Measurements from ENCODE around the gene KIF21B. TPM values are rescaled to one million over a fixed set of nuclear protein-coding genes. Genes with fewer than 3 reads are reported as not detected.
A peak's percentile ranks its signal among the peaks of the same experiment; 100 is the strongest.

KIF21B gene
- total and polyA plus RNA-seq, 9 of the 15 experiments (the other 6 are each of a cell fraction or from before 2014, with no cell fraction given): 0.46 to 13.4 (median 5.9) TPM

DNA sequence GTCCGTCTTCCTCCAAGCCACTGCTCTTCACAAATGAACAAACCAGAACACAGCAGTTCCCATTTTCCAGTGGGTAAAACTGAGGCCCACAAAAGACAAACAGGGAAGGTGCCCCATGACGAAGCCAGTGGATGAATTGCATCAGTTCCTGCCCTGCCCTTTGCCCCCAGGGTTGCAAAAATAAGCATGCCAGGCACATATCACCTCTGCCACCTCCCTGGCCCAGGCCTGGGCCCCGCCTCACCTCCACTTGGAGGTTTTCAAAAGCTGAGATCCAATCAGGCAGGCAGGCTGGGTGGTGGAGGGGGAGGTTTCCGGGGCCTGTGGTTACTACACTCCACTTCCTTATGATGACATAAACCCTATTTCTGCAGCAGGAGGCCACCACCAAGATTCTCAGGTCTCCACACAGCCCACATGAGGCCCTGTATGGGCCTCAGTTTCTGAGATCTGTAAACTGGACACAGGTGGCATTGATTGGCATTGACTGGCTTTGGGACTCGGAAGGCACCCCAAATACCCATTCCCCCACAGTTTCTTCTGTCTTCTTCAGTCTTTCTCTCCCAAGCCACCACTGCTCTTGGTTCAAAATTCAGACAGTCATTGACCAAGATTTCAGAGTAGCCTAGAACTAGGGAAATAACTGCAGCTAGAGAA lies 4.1 kb downstream of the KIF21B start (continued):
- TF ChIP-seq CHD7 (IDR thresholded peaks at IDR 0.05; ENCODE audit: low read depth, low read length): no peak
- peak; percentile 21; the same call in 1 of the 2 replicates for TF ChIP-seq TCF3 (CRISPR knock-in tag; IDR thresholded peaks at IDR 0.05)
- TF ChIP-seq SREBF1 (IDR thresholded peaks at IDR 0.05; ENCODE audit: borderline replicate concordance, low read depth, low read length): no peak
- TF ChIP-seq ELF2 (CRISPR knock-in tag; IDR thresholded peaks at IDR 0.05): no peak
- TF ChIP-seq MECOM (CRISPR knock-in tag; IDR thresholded peaks at IDR 0.05): no peak
- TF ChIP-seq ZBED1 (IDR thresholded peaks at IDR 0.05): no peak
- TF ChIP-seq MEF2A (IDR thresholded peaks at IDR 0.05; ENCODE audit: control insufficient read depth, low read depth, low read length): peak; percentile 96
- peak; percentile 93 for TF ChIP-seq CEBPG (CRISPR knock-in tag; IDR thresholded peaks at IDR 0.05)
- peak; percentile 93 to 94 for TF ChIP-seq CEBPG (tag; conservative IDR thresholded peaks at IDR 0.05 in 1 of 2, IDR thresholded peaks at IDR 0.05 in 1 of 2)
- TF ChIP-seq E2F8 (IDR thresholded peaks at IDR 0.05; ENCODE audit: low read depth, partially characterized antibody): no peak
- TF ChIP-seq ZNF717 (CRISPR knock-in tag; IDR thresholded peaks at IDR 0.05): no peak
- TF ChIP-seq ATF1 (CRISPR knock-in tag; IDR thresholded peaks at IDR 0.05): no peak
- peak; percentile 74 for TF ChIP-seq ATF1 (tag; IDR thresholded peaks at IDR 0.05)
- no peak for TF ChIP-seq STAT5B (CRISPR knock-in tag; IDR thresholded peaks at IDR 0.05)
- TF ChIP-seq SP2 (IDR thresholded peaks at IDR 0.05; ENCODE audit: extremely low read depth, low read depth, low read length, poor library complexity, severe bottlenecking): no peak
- TF ChIP-seq HMG20B (CRISPR knock-in tag; IDR thresholded peaks at IDR 0.05): no peak
